Retinal pigment epithelial cell (primary cell): ENCODE measurements around the gene HSF2.

Source experiments
- DNase-seq: peaks from one replicate; pipeline ENCODE4 v3.0.0-alpha.2; 2010; ENCODE audit warnings: low read depth
- H3K4me3 ChIP-seq: 2 replicates; pipeline ENCODE4 v1.5.1; 2011; ENCODE audit warnings: mild to moderate bottlenecking, low read length, control low read depth, moderate library complexity
- TF ChIP-seq, protein P1 (sequence below): conservative IDR thresholded peaks from 2 replicates; pipeline ENCODE4 v1.5.1; 2011; ENCODE audit warnings: low read depth, low read length, control low read depth, inconsistent platforms

HSF2 gene, protein sequence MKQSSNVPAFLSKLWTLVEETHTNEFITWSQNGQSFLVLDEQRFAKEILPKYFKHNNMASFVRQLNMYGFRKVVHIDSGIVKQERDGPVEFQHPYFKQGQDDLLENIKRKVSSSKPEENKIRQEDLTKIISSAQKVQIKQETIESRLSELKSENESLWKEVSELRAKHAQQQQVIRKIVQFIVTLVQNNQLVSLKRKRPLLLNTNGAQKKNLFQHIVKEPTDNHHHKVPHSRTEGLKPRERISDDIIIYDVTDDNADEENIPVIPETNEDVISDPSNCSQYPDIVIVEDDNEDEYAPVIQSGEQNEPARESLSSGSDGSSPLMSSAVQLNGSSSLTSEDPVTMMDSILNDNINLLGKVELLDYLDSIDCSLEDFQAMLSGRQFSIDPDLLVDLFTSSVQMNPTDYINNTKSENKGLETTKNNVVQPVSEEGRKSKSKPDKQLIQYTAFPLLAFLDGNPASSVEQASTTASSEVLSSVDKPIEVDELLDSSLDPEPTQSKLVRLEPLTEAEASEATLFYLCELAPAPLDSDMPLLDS

DNA sequence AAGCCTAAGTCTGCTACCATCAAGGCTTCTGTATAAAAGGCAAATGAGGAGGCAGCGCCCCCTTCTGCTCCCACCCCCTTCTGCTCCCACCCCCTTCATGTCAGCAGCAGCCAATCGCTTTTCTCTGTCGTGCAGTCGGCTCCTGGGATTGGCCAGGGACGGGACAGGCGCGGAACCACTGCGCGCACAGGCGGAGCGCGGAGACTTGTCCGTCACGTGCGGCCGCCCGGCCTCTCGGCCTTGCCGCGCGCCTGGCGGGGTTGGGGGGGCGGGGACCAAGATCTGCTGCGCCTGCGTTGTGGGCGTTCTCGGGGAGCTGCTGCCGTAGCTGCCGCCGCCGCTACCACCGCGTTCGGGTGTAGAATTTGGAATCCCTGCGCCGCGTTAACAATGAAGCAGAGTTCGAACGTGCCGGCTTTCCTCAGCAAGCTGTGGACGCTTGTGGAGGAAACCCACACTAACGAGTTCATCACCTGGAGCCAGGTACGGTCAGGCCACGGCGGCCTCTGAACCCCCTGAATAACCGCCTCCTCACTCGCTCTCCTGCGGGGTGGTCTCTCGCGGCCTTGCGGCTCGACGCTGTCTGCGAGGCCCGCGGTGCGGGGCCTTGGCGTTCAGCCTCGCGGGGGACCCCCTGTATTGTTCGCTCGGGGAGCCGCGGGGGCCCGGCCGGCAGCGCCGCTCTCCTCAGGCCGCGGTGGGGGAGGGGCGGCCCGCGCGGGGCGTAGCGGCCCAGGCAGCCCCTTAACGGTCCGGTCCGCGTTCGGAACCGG lies at the start of gene HSF2:
TSS of gene HSF2 (plus strand) at position 305 of the 773 bp plus-strand sequence. CDS start at position 391, 86 bp downstream.
- peak; percentile 98 for DNase-seq
- peak within 1 kb of the TSS; percentile 90 for H3K4me3 ChIP-seq
- TF ChIP-seq, protein P1, sequence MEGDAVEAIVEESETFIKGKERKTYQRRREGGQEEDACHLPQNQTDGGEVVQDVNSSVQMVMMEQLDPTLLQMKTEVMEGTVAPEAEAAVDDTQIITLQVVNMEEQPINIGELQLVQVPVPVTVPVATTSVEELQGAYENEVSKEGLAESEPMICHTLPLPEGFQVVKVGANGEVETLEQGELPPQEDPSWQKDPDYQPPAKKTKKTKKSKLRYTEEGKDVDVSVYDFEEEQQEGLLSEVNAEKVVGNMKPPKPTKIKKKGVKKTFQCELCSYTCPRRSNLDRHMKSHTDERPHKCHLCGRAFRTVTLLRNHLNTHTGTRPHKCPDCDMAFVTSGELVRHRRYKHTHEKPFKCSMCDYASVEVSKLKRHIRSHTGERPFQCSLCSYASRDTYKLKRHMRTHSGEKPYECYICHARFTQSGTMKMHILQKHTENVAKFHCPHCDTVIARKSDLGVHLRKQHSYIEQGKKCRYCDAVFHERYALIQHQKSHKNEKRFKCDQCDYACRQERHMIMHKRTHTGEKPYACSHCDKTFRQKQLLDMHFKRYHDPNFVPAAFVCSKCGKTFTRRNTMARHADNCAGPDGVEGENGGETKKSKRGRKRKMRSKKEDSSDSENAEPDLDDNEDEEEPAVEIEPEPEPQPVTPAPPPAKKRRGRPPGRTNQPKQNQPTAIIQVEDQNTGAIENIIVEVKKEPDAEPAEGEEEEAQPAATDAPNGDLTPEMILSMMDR: peak; percentile 26

DNA sequence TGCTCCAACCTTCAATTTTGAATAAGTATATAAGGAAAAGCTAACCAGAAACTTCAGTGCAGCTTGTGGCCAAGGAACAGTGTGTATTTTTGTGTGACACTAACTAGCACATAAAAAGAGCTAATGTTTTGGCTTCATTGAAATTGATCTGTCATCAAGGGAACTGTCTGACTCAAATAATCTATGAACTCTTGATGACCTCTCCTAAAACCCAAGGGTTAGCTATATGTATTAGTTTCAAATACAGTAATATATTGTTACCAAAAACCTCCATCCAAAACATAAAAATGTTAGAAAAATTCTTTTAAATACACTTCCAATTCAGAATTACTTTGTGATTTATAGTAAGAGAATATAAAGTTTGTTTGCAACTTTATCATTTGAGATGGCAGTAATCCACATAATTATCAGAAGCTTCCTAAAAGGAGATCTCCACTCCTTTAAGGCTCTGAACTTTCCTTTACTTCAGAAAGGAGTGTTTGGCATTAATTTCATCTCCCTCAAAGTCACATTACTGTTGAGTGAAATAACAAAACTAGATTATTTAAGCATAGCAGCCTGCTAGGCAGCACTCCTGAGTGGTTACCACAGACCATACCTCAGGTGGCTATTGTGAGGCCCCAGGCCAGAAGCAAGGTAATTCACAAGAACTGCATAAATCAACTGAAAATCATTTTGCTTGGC lies 46.3 kb upstream of the HSF2 start:
- TF ChIP-seq, protein P1: no peak
- no peak for DNase-seq
- no peak overlapping the region for H3K4me3 ChIP-seq

DNA sequence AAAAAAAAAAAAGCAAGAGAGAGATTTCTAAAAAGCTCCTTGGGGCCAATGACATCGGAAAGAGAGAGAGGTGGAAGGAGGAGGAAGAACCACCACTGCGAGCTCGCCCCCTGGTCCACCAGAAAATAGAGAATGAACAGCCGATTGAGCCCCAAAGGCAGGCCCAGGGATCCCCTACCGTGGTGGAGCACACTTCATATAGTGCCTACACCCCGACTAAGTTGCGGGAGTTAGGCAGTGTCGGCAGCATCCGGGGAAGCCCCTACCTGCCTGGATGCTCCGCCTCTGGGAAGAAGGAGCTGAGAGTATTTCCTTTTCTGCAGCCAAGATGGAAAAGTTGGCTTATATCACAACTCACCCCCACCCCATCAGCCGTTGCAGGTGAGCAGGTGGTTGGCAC lies 38.6 kb upstream of the HSF2 start:
- no peak overlapping the region for H3K4me3 ChIP-seq
- TF ChIP-seq, protein P1: no peak
- DNase-seq: no peak

DNA sequence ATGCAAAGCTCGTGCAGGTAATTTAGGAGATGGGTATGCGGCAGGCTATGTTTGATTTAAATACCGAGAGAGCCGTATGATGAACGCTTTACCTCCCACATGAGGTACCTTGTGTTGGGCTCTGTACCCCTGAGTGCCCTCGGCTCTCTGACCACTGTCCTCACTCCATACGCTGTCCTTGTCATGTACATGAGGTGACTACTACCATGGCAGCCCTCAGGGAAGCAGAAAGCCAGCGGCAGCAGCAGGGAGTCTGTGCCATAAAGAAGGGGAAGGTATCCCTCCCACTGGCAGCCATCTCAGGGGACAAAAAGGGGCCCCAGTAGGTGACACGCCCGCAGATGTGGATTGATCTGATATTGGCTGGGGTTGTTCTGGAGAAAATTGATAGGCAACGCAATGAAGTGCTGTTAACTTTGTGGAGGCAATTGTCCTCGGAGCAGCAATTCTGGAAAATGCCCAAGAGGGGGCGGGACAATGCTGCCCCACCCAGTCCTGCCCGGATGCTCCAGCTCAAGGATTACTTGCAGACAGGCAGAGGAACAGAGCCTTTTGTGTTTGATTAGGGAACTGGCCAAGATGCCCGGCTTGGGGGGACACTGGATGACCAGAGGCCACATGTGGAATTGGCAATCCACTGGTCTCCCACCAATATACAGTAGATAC lies 38.0 kb upstream of the HSF2 start:
- TF ChIP-seq, protein P1: no peak
- H3K4me3 ChIP-seq: no peak overlapping the region

DNA sequence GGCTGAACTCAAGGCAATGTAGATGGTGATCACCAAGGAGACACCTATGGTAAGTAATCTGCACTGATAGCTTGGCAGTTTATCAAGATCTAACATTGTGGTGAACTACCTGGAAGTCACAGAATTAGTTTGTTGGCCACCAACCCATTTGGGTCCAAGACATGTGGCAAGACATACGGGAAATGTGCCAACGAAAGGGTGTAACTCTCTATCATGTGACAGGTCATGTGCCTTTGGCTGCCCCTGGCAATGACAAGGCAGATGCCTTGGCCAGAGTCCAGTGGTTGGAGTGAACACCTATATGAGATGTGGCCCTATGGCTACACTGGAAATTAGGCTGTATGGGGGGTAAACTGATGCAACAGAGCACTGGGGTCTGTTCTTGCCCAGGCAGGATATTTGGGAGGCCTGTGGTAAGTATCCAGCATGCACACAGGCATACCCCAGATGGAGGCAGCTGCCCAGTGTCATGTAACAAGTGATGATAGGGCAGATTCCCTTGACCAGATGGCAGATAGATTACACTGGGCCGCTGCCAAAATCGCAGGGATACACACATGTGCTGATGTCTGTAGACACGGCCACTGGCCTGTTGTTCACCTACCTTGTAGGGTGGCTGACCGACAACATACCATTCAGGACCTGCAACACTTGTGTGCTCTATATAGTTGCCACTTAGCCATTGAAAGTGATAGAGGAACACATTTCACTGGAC lies 35.5 kb upstream of the HSF2 start:
- no peak overlapping the region for H3K4me3 ChIP-seq
- TF ChIP-seq, protein P1: no peak
- no peak for DNase-seq

More for the DNA sequence above, 38.0 kb upstream of the HSF2 start:
- DNase-seq: no peak
